ENCODE measurements around the gene GPER1.
A peak's percentile ranks its signal among the peaks of the same experiment; 100 is the strongest.

The GPER1 gene

GRCh38 chr7:1136841-1137516 is 49.1 kb downstream of the GPER1 start:
- Histone ChIP-seq H4K20me1 (ENCODE audit: control insufficient read depth, insufficient read depth, low read depth, low read length) (peaks cover 2% of the 10 kb centered on the region; the same call in 1 of the 2 replicates), H3K36me3 (ENCODE audit: control insufficient read depth, low read length) (peaks cover 4% of the 10 kb centered on the region; the same call in 1 of the 2 replicates), H3K27ac (ENCODE audit: low read depth, low read length) (peak overlapping the region; percentile 1; the same call in 1 of the 2 replicates), H3K4me2 (ENCODE audit: low read length) (peak overlapping the region; percentile 97), H3K79me2 (ENCODE audit: control insufficient read depth, low read length) (peaks cover 32% of the 10 kb centered on the region), H3K4me3 (ENCODE audit: low read length) (peak overlapping the region; percentile 78), H3K4me1 (ENCODE audit: control insufficient read depth, low read length) (peaks cover 19% of the 10 kb centered on the region), H3K9me3 (ENCODE audit: control insufficient read depth, insufficient read depth, low read length) (no peaks in the 10 kb centered on the region), H3K9me2 (replicated peaks; ENCODE audit: control insufficient read depth, low read length) (no peaks in the 10 kb centered on the region), H3F3A (ENCODE audit: control insufficient read depth, insufficient read depth) (peaks cover 3% of the 10 kb centered on the region; the same call in 1 of the 2 replicates), H3K27me3 (ENCODE audit: control insufficient read depth, low read length) (peaks cover 3% of the 10 kb centered on the region; the same call in 1 of the 2 replicates)
- TF ChIP-seq CTCF (IDR thresholded peaks at IDR 0.05; ENCODE audit: low read depth, low read length, poor library complexity, severe bottlenecking) (no peak), EZH2phosphoT487 (IDR thresholded peaks at IDR 0.05; ENCODE audit: borderline replicate concordance, low read length) (no peak)

DNA sequence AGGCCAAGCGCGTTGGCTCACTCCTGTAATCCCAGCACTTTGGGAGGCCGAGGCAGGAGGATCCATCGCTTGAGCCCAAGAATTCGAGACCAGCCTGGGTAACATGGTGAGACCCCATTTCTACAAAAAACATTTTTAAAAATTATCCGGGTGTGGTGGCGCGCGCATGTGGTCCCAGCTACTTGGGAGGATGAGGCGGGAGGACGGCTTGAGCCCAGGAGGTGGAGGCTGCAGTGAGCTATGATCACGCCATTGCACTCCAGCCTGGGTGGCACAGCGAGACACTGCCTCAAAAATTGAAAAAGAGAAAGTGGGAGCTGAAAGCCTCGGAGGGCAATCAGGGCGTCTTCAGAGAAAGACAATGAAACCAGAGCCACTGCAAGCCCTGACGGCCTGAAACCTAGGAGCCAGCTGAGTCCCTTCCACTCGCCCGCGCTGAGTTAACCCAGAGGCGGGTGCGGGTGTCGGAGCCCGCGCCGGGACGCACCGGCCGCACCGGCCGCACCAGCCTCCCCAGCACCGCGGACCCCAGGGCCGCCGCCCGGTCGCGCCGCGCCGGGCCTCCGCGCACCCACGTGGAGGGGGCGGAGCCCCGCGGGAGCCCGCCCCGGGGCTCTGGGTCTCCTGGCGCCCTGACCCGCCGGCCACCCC is 49.7 kb downstream of the GPER1 start:
- H3K36me3 ChIP-seq (ENCODE audit: control insufficient read depth, low read length) = no peaks in the 10 kb centered on the region
- H3K4me1 ChIP-seq (ENCODE audit: control insufficient read depth, low read length) = peaks cover 19% of the 10 kb centered on the region
- H3K9me2 ChIP-seq (replicated peaks; ENCODE audit: control insufficient read depth, low read length) = no peaks in the 10 kb centered on the region
- H4K20me1 ChIP-seq (ENCODE audit: control insufficient read depth, insufficient read depth, low read depth, low read length) = no peaks in the 10 kb centered on the region
- peaks cover 26% of the 10 kb centered on the region for H3K79me2 ChIP-seq (ENCODE audit: control insufficient read depth, low read length)
- H3F3A ChIP-seq (ENCODE audit: control insufficient read depth, insufficient read depth) = peaks cover 3% of the 10 kb centered on the region; the same call in 1 of the 2 replicates
- H3K27ac ChIP-seq (ENCODE audit: low read depth, low read length) = peak overlapping the region; percentile 1; the same call in 1 of the 2 replicates
- peaks cover 3% of the 10 kb centered on the region; the same call in 1 of the 2 replicates for H3K27me3 ChIP-seq (ENCODE audit: control insufficient read depth, low read length)
- H3K4me3 ChIP-seq (ENCODE audit: low read length) = peak overlapping the region; percentile 78
- no peak for TF ChIP-seq CTCF (IDR thresholded peaks at IDR 0.05; ENCODE audit: low read depth, low read length, poor library complexity, severe bottlenecking)
- TF ChIP-seq EZH2phosphoT487 (IDR thresholded peaks at IDR 0.05; ENCODE audit: borderline replicate concordance, low read length) = no peak
- H3K9me3 ChIP-seq (ENCODE audit: control insufficient read depth, insufficient read depth, low read length) = no peaks in the 10 kb centered on the region
- H3K4me2 ChIP-seq (ENCODE audit: low read length) = peak overlapping the region; percentile 97

DNA sequence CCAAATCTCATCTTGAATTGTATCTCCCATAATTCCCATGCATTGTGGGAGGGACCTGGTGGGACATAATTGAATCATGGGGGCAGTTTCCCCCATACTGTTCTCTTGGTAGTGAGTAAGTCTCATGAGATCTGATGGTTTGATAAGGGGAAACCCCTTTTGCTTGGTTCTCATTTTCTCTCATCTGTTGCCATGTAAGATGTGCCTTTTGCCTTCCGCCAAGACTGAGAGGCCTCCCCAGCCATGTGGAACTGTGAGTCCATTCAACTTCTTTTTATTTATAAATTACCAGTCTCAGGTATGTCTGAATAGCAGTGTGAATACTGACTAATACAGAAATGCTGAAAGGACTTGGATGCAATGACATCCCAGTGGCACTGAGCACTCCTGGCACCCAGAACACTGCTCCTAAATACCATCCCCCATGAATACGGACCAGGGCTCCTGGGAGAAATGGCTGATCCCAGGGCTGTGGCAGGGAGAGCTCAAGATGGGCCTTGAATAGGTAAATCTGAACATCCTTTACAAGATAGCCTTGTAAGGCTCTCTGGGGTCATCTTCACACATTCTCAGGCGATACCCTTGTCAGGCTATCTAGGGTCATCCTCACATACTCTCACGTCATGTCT is 52.7 kb downstream of the GPER1 start:
- Histone ChIP-seq H3K36me3 (ENCODE audit: control insufficient read depth, low read length) (no peaks in the 10 kb centered on the region), H4K20me1 (ENCODE audit: control insufficient read depth, insufficient read depth, low read depth, low read length) (no peaks in the 10 kb centered on the region), H3K27me3 (ENCODE audit: control insufficient read depth, low read length) (peaks cover 3% of the 10 kb centered on the region; the same call in 1 of the 2 replicates), H3F3A (ENCODE audit: control insufficient read depth, insufficient read depth) (peaks cover 6% of the 10 kb centered on the region), H3K9me2 (replicated peaks; ENCODE audit: control insufficient read depth, low read length) (no peaks in the 10 kb centered on the region), H3K4me1 (ENCODE audit: control insufficient read depth, low read length) (peaks cover 38% of the 10 kb centered on the region), H3K9me3 (ENCODE audit: control insufficient read depth, insufficient read depth, low read length) (no peaks in the 10 kb centered on the region), H3K4me3 (ENCODE audit: low read length) (no peak overlapping the region), H3K79me2 (ENCODE audit: control insufficient read depth, low read length) (peaks cover 13% of the 10 kb centered on the region), H3K27ac (ENCODE audit: low read depth, low read length) (no peak overlapping the region), H3K4me2 (ENCODE audit: low read length) (no peak overlapping the region)
- TF ChIP-seq CTCF (IDR thresholded peaks at IDR 0.05; ENCODE audit: low read depth, low read length, poor library complexity, severe bottlenecking) (no peak), EZH2phosphoT487 (IDR thresholded peaks at IDR 0.05; ENCODE audit: borderline replicate concordance, low read length) (no peak)
